OCI-LY7 (cell line): ENCODE results near the gene GRIK1.

ENCODE experiments used
- CTCF ChIP-seq: fragments of 200-600 bp; sonication (generic); conservative IDR thresholded peaks from 2 replicates; pipeline ENCODE4 v1.5.1; 2014; ENCODE audit warnings: mild to moderate bottlenecking, antibody characterized with exemption, low read length, moderate library complexity, mixed read lengths
- EZH2phosphoT487 ChIP-seq: fragments of 200-600 bp; sonication (generic); IDR thresholded peaks from 2 replicates; pipeline ENCODE4 v1.6.1; 2018; ENCODE audit warnings: low read depth, borderline replicate concordance, mild to moderate bottlenecking, mixed run types, antibody characterized with exemption, low read length, moderate library complexity, mixed read lengths

DNA sequence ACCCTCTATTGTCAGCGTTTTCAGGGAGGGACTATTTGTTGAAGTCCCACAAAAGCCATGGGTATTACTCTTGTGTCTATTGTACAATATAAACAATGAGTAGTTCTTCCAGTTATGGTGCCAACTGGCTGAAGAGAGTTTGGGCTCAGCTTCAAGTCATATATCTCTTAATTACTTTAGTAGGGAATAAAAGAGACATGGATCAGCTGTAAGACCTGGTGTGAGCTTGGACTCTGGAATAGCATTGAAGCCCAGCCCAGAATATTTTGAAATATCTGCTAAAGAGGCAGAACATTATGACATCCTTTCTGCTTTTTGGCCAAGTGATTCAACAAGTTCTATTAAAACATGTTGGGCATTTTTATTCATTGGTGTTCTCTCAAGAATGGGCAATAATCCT lies 416.1 kb downstream of the GRIK1 start:
- no peak for TF ChIP-seq CTCF
- TF ChIP-seq EZH2phosphoT487, result no peak
